Measurements from ENCODE around the gene ELAVL1. TPM values are rescaled to one million over a fixed set of nuclear protein-coding genes. Genes with fewer than 3 reads are reported as not detected.

Gene ELAVL1
- total RNA-seq, 1 donor from 2014 or later, result 108 TPM

DNA sequence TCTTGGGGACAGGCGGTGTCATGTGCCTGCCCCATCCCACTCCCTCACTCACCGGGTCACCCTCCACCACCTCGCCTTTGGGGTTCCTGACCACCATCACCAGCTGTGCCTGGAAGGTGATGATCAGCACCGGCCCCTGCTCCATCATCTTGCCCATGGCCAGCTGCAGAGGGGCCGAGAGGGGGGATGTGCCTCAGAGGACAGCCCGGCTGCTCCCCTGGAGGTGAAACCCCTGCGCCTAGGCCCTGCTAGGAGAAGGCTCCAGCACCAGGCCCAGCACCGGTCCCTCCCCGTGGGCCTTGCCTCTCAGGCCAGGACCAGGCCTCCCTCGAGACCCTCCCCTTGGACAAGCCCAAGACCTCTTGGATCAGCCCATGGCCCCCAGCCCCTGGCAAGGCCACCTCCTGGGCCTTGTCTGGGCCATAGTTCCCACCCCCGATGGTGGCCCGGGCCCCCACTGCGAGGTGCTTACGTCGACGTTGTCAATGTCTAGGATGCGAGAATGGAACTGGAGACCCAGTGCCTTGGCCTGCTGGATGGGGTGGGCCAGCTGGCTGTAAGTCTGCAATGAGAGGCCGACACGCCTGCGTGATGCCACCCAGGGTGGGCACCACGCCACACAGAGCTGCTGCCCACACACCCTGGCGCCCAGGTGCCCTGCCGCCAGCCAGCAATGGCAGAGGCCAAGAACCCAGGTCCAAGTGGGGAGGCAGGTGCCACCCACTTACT is 77.7 kb downstream of the ELAVL1 start:
- Mint-ChIP-seq H3K4me3 (peak overlapping the region; percentile 80), H3K36me3 (peaks cover 7% of the 10 kb centered on the region), H3K27ac (peak overlapping the region; percentile 20), H3K9me3 (no peaks in the 10 kb centered on the region), H3K27me3 (ENCODE audit: insufficient read depth, low read depth) (peaks cover 12% of the 10 kb centered on the region), H3K4me1 (peaks cover 24% of the 10 kb centered on the region)
- no peaks in the 10 kb centered on the region for H3K27me3 ChIP-seq
- peaks cover 45% of the 10 kb centered on the region for H4K20me1 ChIP-seq (ENCODE audit: low read depth)
- no peak for DNase-seq (ENCODE audit: low spot score)
- peaks cover 37% of the 10 kb centered on the region for H3F3A ChIP-seq (ENCODE audit: low read depth)
- peaks cover 8% of the 10 kb centered on the region for H3K79me2 ChIP-seq (ENCODE audit: low read depth)
- no peaks in the 10 kb centered on the region for H3K4me1 ChIP-seq
- H3K4me2 ChIP-seq, result no peak overlapping the region
- no peaks in the 10 kb centered on the region for H3K9me3 ChIP-seq (ENCODE audit: low read depth)
- no peak overlapping the region for H3K9ac ChIP-seq
- no peak for TF ChIP-seq EZH2phosphoT487 (IDR thresholded peaks at IDR 0.05)
- no peak for TF ChIP-seq CTCF (IDR thresholded peaks at IDR 0.05)
- TF ChIP-seq EZH2 (IDR thresholded peaks at IDR 0.05), result no peak
- H3K27ac ChIP-seq, result no peak overlapping the region
- no peaks in the 10 kb centered on the region for H3K36me3 ChIP-seq
- no peak overlapping the region for H2AFZ ChIP-seq (replicated peaks)
- no peak overlapping the region for H3K4me3 ChIP-seq

GRCh38 chr19:7926727-7927604 is 78.5 kb downstream of the ELAVL1 start:
- Mint-ChIP-seq H3K4me1 (peaks cover 28% of the 10 kb centered on the region), H3K4me3 (peak overlapping the region; percentile 89), H3K27me3 (ENCODE audit: insufficient read depth, low read depth) (peaks cover 12% of the 10 kb centered on the region), H3K36me3 (peaks cover 7% of the 10 kb centered on the region), H3K27ac (peak overlapping the region; percentile 87), H3K9me3 (no peaks in the 10 kb centered on the region)
- Histone ChIP-seq H3K79me2 (ENCODE audit: low read depth) (peaks cover 8% of the 10 kb centered on the region), H3K4me2 (peak overlapping the region; percentile 77), H4K20me1 (ENCODE audit: low read depth) (peaks cover 53% of the 10 kb centered on the region), H3K27me3 (no peaks in the 10 kb centered on the region), H3K4me1 (no peaks in the 10 kb centered on the region), H2AFZ (replicated peaks) (no peak overlapping the region), H3K36me3 (no peaks in the 10 kb centered on the region), H3K27ac (no peak overlapping the region), H3K9me3 (ENCODE audit: low read depth) (no peaks in the 10 kb centered on the region), H3F3A (ENCODE audit: low read depth) (peaks cover 37% of the 10 kb centered on the region), H3K9ac (no peak overlapping the region), H3K4me3 (peak overlapping the region; percentile 60)
- TF ChIP-seq CTCF (IDR thresholded peaks at IDR 0.05), result no peak
- TF ChIP-seq EZH2phosphoT487 (IDR thresholded peaks at IDR 0.05), result no peak
- TF ChIP-seq EZH2 (IDR thresholded peaks at IDR 0.05), result no peak
- DNase-seq (ENCODE audit: low spot score), result no peak

DNA sequence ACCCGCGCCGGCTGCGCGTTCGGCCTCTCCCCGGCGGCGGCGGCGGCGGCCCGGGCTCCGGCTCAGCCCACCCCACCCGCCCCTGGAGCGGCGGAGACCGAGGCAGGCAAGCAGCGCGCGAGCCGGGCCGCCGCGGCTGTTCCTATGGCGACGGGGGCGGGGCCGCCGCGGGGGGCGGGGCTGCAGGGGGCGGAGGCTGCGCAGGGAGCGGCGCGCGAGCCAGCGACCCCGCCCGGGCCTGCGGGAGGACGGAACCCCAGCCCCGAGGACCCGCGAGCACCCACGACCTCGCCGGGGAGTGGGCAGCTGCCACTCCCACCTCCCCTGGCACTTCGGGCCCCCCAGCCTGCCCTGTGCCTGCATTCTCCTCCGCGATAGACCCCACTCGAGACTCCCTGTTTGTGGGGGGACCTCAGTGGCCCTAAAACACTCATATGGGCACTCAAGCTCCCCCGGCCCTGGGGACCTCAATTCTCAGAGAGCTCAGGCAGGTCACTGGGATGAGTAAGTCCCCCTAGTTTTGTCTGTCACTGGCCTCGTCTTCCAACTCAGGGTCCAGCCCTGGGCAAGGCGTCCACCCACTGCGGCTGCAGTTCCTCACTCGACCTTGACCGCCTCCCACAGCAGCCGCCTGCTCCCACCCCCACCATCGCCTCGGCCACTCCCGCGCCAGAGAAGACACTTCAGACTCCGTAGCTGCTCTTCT is 79.3 kb downstream of the ELAVL1 start, which contains the start of gene CTXN1:
Gene CTXN1, minus strand, starts transcription at position 115 of the 706 bp plus-strand sequence. CDS start 597 bp downstream, outside the sequence.
- no peak within 1 kb of the TSS for H3K9ac ChIP-seq
- H3K4me1 ChIP-seq, result peaks cover 4% of the 10 kb centered on the region
- H3K4me3 ChIP-seq, result peak within 1 kb of the TSS; percentile 60
- TF ChIP-seq CTCF (IDR thresholded peaks at IDR 0.05), result no peak
- TF ChIP-seq EZH2phosphoT487 (IDR thresholded peaks at IDR 0.05), result no peak
- no peak for TF ChIP-seq EZH2 (IDR thresholded peaks at IDR 0.05)
- H3K4me1 Mint-ChIP-seq, result peaks cover 34% of the 10 kb centered on the region
- H3K27me3 Mint-ChIP-seq (ENCODE audit: insufficient read depth, low read depth), result peaks cover 13% of the 10 kb centered on the region
- H3K79me2 ChIP-seq (ENCODE audit: low read depth), result peaks cover 8% of the 10 kb centered on the region
- peak; percentile 91 for DNase-seq (ENCODE audit: low spot score)
- no peak within 1 kb of the TSS for H3K27ac ChIP-seq
- peak within 1 kb of the TSS; percentile 95 for H3K4me3 Mint-ChIP-seq
- H2AFZ ChIP-seq (replicated peaks), result no peak within 1 kb of the TSS
- no peaks in the 10 kb centered on the region for H3K36me3 ChIP-seq
- H3K9me3 ChIP-seq (ENCODE audit: low read depth), result no peaks in the 10 kb centered on the region
- no peaks in the 10 kb centered on the region for H3K9me3 Mint-ChIP-seq
- H3K36me3 Mint-ChIP-seq, result peaks cover 7% of the 10 kb centered on the region
- peaks cover 45% of the 10 kb centered on the region for H3F3A ChIP-seq (ENCODE audit: low read depth)
- H3K27me3 ChIP-seq, result no peaks in the 10 kb centered on the region
- peak within 1 kb of the TSS; percentile 97 for H3K27ac Mint-ChIP-seq
- H4K20me1 ChIP-seq (ENCODE audit: low read depth), result peaks cover 61% of the 10 kb centered on the region
- H3K4me2 ChIP-seq, result peak within 1 kb of the TSS; percentile 84

All from neural progenitor cell (in vitro differentiated cells).